ENCODE measurements around the gene FAM81A. TPM values are rescaled to one million over a fixed set of nuclear protein-coding genes. Genes with fewer than 3 reads are reported as not detected.

FAM81A gene
- total and polyA plus RNA-seq, 2 donors (not counting 1 experiment from before 2014, with no cell fraction given), result 0.24 to 0.33 TPM

- no peak for TF ChIP-seq EZH2 (IDR thresholded peaks at IDR 0.05; ENCODE audit: low read length, missing control alignments)
- peak; percentile 81 to 85 for TF ChIP-seq CTCF (conservative IDR thresholded peaks at IDR 0.05 in 1 of 2, IDR thresholded peaks at IDR 0.05 in 1 of 2; ENCODE audit: low read depth in 1 of 2, low read length in 2 of 2)
- H3K4me2 ChIP-seq (ENCODE audit: extremely low read depth, insufficient read depth, low read length), result no peak overlapping the region
- no peaks in the 10 kb centered on the region for H3K4me1 ChIP-seq (ENCODE audit: control insufficient read depth, extremely low read depth, insufficient read depth, low read length)
- H3K27ac ChIP-seq (ENCODE audit: insufficient read depth, low read length), result no peak overlapping the region
- no peak overlapping the region for H2AFZ ChIP-seq (ENCODE audit: low read length)
- no peaks in the 10 kb centered on the region for H4K20me1 ChIP-seq (ENCODE audit: control insufficient read depth, extremely low read depth, insufficient read depth, low read length)
- H3K79me2 ChIP-seq (ENCODE audit: control insufficient read depth, insufficient read depth, low read length), result no peaks in the 10 kb centered on the region
- no peaks in the 10 kb centered on the region for H3K27me3 ChIP-seq (ENCODE audit: control insufficient read depth, insufficient read depth, low read length)
- H3K4me3 ChIP-seq (replicated peaks in 1 of 4; ENCODE audit: control extremely low read depth in 1 of 4, insufficient read depth in 1 of 4, low read depth in 3 of 4, low read length in 4 of 4), result no peak overlapping the region
- no peak overlapping the region for H3K9ac ChIP-seq (ENCODE audit: insufficient read depth, low read length)
- no peaks in the 10 kb centered on the region for H3K36me3 ChIP-seq (ENCODE audit: control insufficient read depth, insufficient read depth, low read length)
- DNase-seq (ENCODE audit: low read depth in 2 of 2), result peak; percentile 71 to 87
- H3K9me3 ChIP-seq (ENCODE audit: control insufficient read depth, insufficient read depth, low read depth, low read length), result no peaks in the 10 kb centered on the region
These were observed 91.0 kb downstream of the FAM81A start for GRCh38 chr15:59528961-59529402.

- DNase-seq (ENCODE audit: low read depth in 2 of 2), result no peak
- Histone ChIP-seq H3K9ac (ENCODE audit: insufficient read depth, low read length) (no peak overlapping the region), H3K4me3 (replicated peaks in 1 of 4; ENCODE audit: control extremely low read depth in 1 of 4, insufficient read depth in 1 of 4, low read depth in 3 of 4, low read length in 4 of 4) (no peak overlapping the region), H4K20me1 (ENCODE audit: control insufficient read depth, extremely low read depth, insufficient read depth, low read length) (no peaks in the 10 kb centered on the region), H3K79me2 (ENCODE audit: control insufficient read depth, insufficient read depth, low read length) (no peaks in the 10 kb centered on the region), H3K27me3 (ENCODE audit: control insufficient read depth, insufficient read depth, low read length) (peaks cover 2% of the 10 kb centered on the region), H3K4me1 (ENCODE audit: control insufficient read depth, extremely low read depth, insufficient read depth, low read length) (no peaks in the 10 kb centered on the region), H2AFZ (ENCODE audit: low read length) (no peak overlapping the region), H3K27ac (ENCODE audit: insufficient read depth, low read length) (no peak overlapping the region), H3K4me2 (ENCODE audit: extremely low read depth, insufficient read depth, low read length) (no peak overlapping the region), H3K9me3 (ENCODE audit: control insufficient read depth, insufficient read depth, low read depth, low read length) (no peaks in the 10 kb centered on the region), H3K36me3 (ENCODE audit: control insufficient read depth, insufficient read depth, low read length) (no peaks in the 10 kb centered on the region)
- no peak for TF ChIP-seq CTCF (conservative IDR thresholded peaks at IDR 0.05 in 1 of 2, IDR thresholded peaks at IDR 0.05 in 1 of 2; ENCODE audit: low read depth in 1 of 2, low read length in 2 of 2)
- no peak for TF ChIP-seq EZH2 (IDR thresholded peaks at IDR 0.05; ENCODE audit: low read length, missing control alignments)
These were observed 93.2 kb downstream of the FAM81A start for GRCh38 chr15:59531066-59531675.

DNA sequence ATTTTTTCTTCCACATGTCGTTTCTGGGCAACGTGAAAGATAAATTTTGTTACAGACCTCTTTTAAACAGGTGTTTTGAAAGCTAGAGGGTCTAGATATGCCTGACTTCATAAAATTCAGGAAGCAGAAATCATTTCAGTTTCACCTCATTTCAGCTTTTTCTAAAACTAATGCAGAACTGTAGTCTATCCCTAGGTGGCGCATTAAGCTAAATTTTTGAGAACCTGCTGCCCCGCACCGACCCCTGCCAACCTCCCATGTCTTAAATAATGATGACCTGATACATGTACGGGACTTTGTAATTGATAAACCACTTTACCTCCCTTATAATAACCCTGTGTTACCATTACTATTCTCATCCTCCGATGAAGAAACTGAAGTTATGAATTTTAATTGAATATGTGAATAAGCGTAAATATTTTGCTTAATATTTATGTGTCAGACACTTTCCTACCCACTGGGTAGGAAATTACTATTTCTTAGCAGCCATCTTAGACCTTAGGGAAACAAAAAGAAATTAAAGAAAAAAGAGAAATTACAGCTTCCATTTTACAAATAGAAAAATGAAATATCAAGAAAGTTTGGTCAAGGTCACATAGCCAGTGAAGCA, 94.9 kb downstream of the FAM81A start:
- Histone ChIP-seq H3K4me2 (ENCODE audit: extremely low read depth, insufficient read depth, low read length) (no peak overlapping the region), H4K20me1 (ENCODE audit: control insufficient read depth, extremely low read depth, insufficient read depth, low read length) (no peaks in the 10 kb centered on the region)

More for the DNA sequence above, 94.9 kb downstream of the FAM81A start:
- Histone ChIP-seq H3K9me3 (ENCODE audit: control insufficient read depth, insufficient read depth, low read depth, low read length) (no peaks in the 10 kb centered on the region), H3K27me3 (ENCODE audit: control insufficient read depth, insufficient read depth, low read length) (peaks cover 5% of the 10 kb centered on the region), H3K9ac (ENCODE audit: insufficient read depth, low read length) (no peak overlapping the region), H2AFZ (ENCODE audit: low read length) (no peak overlapping the region), H3K27ac (ENCODE audit: insufficient read depth, low read length) (no peak overlapping the region), H3K4me1 (ENCODE audit: control insufficient read depth, extremely low read depth, insufficient read depth, low read length) (no peaks in the 10 kb centered on the region), H3K4me3 (replicated peaks in 1 of 4; ENCODE audit: control extremely low read depth in 1 of 4, insufficient read depth in 1 of 4, low read depth in 3 of 4, low read length in 4 of 4) (no peak overlapping the region), H3K36me3 (ENCODE audit: control insufficient read depth, insufficient read depth, low read length) (no peaks in the 10 kb centered on the region), H3K79me2 (ENCODE audit: control insufficient read depth, insufficient read depth, low read length) (no peaks in the 10 kb centered on the region)
- TF ChIP-seq CTCF (conservative IDR thresholded peaks at IDR 0.05 in 1 of 2, IDR thresholded peaks at IDR 0.05 in 1 of 2; ENCODE audit: low read depth in 1 of 2, low read length in 2 of 2), result peak; percentile 64 to 76
- TF ChIP-seq EZH2 (IDR thresholded peaks at IDR 0.05; ENCODE audit: low read length, missing control alignments), result no peak
- peak; percentile 19 to 49 for DNase-seq (ENCODE audit: low read depth in 2 of 2)
